ENCODE results near the gene VPS45.

DNA sequence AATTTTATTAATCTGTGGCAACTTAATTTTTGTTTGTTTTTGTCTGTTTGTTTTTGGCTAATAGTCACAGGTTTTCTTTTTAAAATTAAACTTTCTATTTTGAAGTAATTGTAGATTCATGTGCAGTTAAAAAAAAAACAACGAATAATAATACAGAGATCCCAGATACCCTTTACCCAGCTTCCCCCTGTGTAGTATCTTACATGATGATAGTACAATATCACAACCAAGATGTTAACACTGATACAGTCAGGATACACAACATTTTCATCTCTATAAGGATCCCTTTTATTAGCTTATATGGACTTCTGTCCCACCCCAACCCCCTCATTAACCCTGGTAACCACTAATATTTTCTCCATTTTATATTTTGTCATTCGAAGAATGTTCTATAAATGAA lies 5.9 kb downstream of the VPS45 start:
- TF ChIP-seq, protein P1, sequence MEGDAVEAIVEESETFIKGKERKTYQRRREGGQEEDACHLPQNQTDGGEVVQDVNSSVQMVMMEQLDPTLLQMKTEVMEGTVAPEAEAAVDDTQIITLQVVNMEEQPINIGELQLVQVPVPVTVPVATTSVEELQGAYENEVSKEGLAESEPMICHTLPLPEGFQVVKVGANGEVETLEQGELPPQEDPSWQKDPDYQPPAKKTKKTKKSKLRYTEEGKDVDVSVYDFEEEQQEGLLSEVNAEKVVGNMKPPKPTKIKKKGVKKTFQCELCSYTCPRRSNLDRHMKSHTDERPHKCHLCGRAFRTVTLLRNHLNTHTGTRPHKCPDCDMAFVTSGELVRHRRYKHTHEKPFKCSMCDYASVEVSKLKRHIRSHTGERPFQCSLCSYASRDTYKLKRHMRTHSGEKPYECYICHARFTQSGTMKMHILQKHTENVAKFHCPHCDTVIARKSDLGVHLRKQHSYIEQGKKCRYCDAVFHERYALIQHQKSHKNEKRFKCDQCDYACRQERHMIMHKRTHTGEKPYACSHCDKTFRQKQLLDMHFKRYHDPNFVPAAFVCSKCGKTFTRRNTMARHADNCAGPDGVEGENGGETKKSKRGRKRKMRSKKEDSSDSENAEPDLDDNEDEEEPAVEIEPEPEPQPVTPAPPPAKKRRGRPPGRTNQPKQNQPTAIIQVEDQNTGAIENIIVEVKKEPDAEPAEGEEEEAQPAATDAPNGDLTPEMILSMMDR (IDR thresholded peaks at IDR 0.05; ENCODE audit: low read depth, low read length), result no peak
- TF ChIP-seq POLR2A (IDR thresholded peaks at IDR 0.05; ENCODE audit: extremely low read depth, insufficient read length) (no peak), MYC (IDR thresholded peaks at IDR 0.05; ENCODE audit: low read depth, low read length) (no peak)

Data from NB4 (cell line).